ENCODE data around the gene WDR83.
"Not testable (repeated sequence)": the region's sequence is repeated elsewhere in the genome, so short reads cannot be mapped to it uniquely, and the experiment has no call there.

Gene WDR83

GRCh38 chr19:12666265-12667048, at the start of gene WDR83, which contains the start of gene MAN2B1:
TSS of gene WDR83 (plus strand) at chr19:12666807. CDS start at chr19:12669791, 2,984 bp downstream.
TSS of gene MAN2B1 (minus strand) at chr19:12666742. CDS start at chr19:12666701, 41 bp downstream.
- DNase-seq (ENCODE audit: low read depth), result no peak

- DNase-seq (ENCODE audit: low read depth), result no peak
Observed at GRCh38 chr19:12617646-12618045, 49.0 kb upstream of the WDR83 start.

- DNase-seq (ENCODE audit: low read depth), result not testable (repeated sequence)
Observed at GRCh38 chr19:12621253-12622024, 45.2 kb upstream of the WDR83 start.

GRCh38 chr19:12623361-12624031, 43.1 kb upstream of the WDR83 start:
- DNase-seq (ENCODE audit: low read depth), result no peak

- no peak for DNase-seq (ENCODE audit: low read depth)
Observed at GRCh38 chr19:12626958-12627357, 39.6 kb upstream of the WDR83 start.

- no peak for DNase-seq (ENCODE audit: low read depth)
Observed at GRCh38 chr19:12628040-12629022, 38.3 kb upstream of the WDR83 start.

- DNase-seq (ENCODE audit: low read depth), result no peak
Observed at GRCh38 chr19:12629215-12629614, 37.4 kb upstream of the WDR83 start.

- no peak for DNase-seq (ENCODE audit: low read depth)
Observed at GRCh38 chr19:12636631-12637030, 30.0 kb upstream of the WDR83 start.

- no peak for DNase-seq (ENCODE audit: low read depth)
Observed at GRCh38 chr19:12638611-12639182, 27.9 kb upstream of the WDR83 start.

- DNase-seq (ENCODE audit: low read depth), result no peak
Observed at GRCh38 chr19:12639901-12640613, 26.6 kb upstream of the WDR83 start.

- no peak for DNase-seq (ENCODE audit: low read depth)
Observed at GRCh38 chr19:12641456-12641855, 25.2 kb upstream of the WDR83 start.

GRCh38 chr19:12642506-12642905, 24.1 kb upstream of the WDR83 start:
- no peak for DNase-seq (ENCODE audit: low read depth)

- DNase-seq (ENCODE audit: low read depth), result not testable (repeated sequence)
Observed at GRCh38 chr19:12643716-12644115, 22.9 kb upstream of the WDR83 start.

GRCh38 chr19:12646551-12646950, 20.1 kb upstream of the WDR83 start:
- DNase-seq (ENCODE audit: low read depth), result no peak

- no peak for DNase-seq (ENCODE audit: low read depth)
Observed at GRCh38 chr19:12647047-12647446, 19.6 kb upstream of the WDR83 start.

- DNase-seq (ENCODE audit: low read depth), result no peak
Observed at GRCh38 chr19:12647490-12648071, 19.0 kb upstream of the WDR83 start.

GRCh38 chr19:12648088-12648487, 18.5 kb upstream of the WDR83 start:
- DNase-seq (ENCODE audit: low read depth), result no peak

GRCh38 chr19:12649941-12650340, 16.7 kb upstream of the WDR83 start:
- DNase-seq (ENCODE audit: low read depth), result no peak

- no peak for DNase-seq (ENCODE audit: low read depth)
Observed at GRCh38 chr19:12652219-12652618, 14.4 kb upstream of the WDR83 start.

GRCh38 chr19:12655546-12655945, 11.1 kb upstream of the WDR83 start:
- DNase-seq (ENCODE audit: low read depth), result no peak
